PFSK-1 (cell line): ENCODE measurements around the gene P3R3URF.

Experiments
- FOXP2 ChIP-seq: optimal IDR thresholded peaks from 2 replicates; pipeline ENCODE3; 2011; ENCODE audit warnings: borderline replicate concordance, control low read depth, inconsistent platforms; ENCODE audit not compliant: insufficient read depth; ENCODE audit errors: extremely low read length, extremely low read depth
- POLR2AphosphoS5 ChIP-seq: IDR thresholded peaks from 2 replicates; pipeline ENCODE4 v1.6.1; 2012; ENCODE audit warnings: low read depth, mild to moderate bottlenecking, control low read depth, low read length, moderate library complexity
- SIN3A ChIP-seq: IDR thresholded peaks from 2 replicates; pipeline ENCODE4 v1.6.1; 2012; ENCODE audit warnings: mild to moderate bottlenecking, low read length, moderate library complexity, borderline replicate concordance; ENCODE audit not compliant: insufficient read depth
- TAF1 ChIP-seq: IDR thresholded peaks from 2 replicates; pipeline ENCODE4 v1.6.1; 2012; ENCODE audit warnings: low read length, control low read depth, borderline replicate concordance; ENCODE audit not compliant: insufficient read depth
- TF ChIP-seq, protein P1 (sequence below), 2 experiments: IDR thresholded peaks; 2 replicates each; pipeline versions ENCODE4 v1.6.1 to v1.8.0; 2011 to 2012; ENCODE audit warnings: low read depth in 2 of 2, low read length in 2 of 2, control low read depth in 1 of 2, inconsistent platforms in 1 of 2, mild to moderate bottlenecking in 1 of 2, moderate library complexity in 1 of 2; ENCODE audit not compliant: insufficient read depth in 1 of 2

P3R3URF gene

DNA sequence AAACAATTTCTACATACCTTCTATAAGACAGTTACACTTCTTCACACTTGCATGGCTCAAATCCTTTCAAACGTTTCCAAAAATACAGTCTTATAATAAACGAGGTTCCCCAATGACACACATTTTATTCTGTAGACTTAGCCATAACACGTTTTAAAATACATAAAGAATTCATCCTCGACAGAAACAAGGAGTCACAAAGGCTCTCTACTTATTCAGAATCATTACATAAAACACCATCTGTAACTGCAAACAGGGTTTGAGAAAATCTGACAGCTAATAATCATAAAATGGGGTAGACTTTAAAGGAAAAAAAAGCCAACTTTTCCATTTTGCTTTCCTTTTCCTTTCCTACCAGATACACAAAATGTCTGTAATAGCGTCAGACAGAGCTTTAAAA is 45.7 kb downstream of the P3R3URF start:
- TF ChIP-seq, protein P1, sequence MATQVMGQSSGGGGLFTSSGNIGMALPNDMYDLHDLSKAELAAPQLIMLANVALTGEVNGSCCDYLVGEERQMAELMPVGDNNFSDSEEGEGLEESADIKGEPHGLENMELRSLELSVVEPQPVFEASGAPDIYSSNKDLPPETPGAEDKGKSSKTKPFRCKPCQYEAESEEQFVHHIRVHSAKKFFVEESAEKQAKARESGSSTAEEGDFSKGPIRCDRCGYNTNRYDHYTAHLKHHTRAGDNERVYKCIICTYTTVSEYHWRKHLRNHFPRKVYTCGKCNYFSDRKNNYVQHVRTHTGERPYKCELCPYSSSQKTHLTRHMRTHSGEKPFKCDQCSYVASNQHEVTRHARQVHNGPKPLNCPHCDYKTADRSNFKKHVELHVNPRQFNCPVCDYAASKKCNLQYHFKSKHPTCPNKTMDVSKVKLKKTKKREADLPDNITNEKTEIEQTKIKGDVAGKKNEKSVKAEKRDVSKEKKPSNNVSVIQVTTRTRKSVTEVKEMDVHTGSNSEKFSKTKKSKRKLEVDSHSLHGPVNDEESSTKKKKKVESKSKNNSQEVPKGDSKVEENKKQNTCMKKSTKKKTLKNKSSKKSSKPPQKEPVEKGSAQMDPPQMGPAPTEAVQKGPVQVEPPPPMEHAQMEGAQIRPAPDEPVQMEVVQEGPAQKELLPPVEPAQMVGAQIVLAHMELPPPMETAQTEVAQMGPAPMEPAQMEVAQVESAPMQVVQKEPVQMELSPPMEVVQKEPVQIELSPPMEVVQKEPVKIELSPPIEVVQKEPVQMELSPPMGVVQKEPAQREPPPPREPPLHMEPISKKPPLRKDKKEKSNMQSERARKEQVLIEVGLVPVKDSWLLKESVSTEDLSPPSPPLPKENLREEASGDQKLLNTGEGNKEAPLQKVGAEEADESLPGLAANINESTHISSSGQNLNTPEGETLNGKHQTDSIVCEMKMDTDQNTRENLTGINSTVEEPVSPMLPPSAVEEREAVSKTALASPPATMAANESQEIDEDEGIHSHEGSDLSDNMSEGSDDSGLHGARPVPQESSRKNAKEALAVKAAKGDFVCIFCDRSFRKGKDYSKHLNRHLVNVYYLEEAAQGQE (IDR thresholded peaks at IDR 0.05; ENCODE audit: insufficient read depth in 1 of 2, low read depth in 2 of 2, low read length in 2 of 2) = no peak
- TF ChIP-seq TAF1 (no peak), FOXP2 (no peak), POLR2AphosphoS5 (no peak), SIN3A (no peak)

DNA sequence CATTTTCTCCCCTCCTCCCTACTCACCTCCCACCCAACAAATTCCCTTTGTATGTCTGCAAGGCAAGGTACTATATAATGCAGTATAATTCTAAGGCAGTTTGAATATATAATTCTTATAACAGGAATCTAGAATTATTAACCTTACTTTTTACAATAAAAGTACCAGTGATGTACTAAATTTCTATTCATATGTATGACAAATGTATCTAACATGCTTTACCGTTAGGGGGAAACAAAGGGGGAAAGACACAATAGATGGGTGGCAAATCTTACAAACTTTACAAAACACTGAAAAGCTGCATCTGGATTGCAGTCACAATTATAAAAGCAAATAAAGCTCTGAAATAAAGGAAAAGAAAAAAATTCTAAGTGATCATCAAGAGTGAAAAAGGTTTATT is 46.2 kb downstream of the P3R3URF start:
- TF ChIP-seq TAF1 (no peak), FOXP2 (no peak), POLR2AphosphoS5 (no peak)
- TF ChIP-seq, protein P1 (IDR thresholded peaks at IDR 0.05; ENCODE audit: insufficient read depth in 1 of 2, low read depth in 2 of 2, low read length in 2 of 2) = no peak

DNA sequence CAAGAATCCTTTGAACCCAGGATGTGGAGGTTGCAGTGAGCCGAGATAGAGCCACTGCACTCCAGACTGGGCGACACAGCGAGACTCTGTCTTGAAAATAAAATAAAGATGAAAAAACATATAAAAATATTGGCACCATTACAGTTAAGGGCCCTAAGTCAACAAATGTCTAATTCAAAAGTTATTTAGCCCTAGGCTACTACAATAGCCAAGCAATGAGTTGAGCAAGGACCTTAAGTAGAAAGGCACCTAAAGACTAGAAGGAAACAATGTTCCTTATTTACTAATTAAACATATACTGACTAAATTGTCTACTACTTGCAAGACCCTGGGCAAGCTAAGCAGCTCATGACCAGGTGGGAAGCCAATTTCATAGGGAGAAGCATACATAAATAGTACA is 47.9 kb downstream of the P3R3URF start:
- TF ChIP-seq FOXP2 (no peak), SIN3A (no peak), POLR2AphosphoS5 (no peak), TAF1 (no peak)
- TF ChIP-seq, protein P1 (IDR thresholded peaks at IDR 0.05; ENCODE audit: insufficient read depth in 1 of 2, low read depth in 2 of 2, low read length in 2 of 2) = no peak
